Activated T-cell treated with anti-CD3 and anti-CD28 coated beads for 1 hour (primary cell): ENCODE measurements around the gene DES.

ENCODE experiments used
- DNase-seq: peaks from one replicate; pipeline ENCODE4 v3.0.0-alpha.2; 2020; ENCODE audit warnings: low read depth

Gene DES

DNA sequence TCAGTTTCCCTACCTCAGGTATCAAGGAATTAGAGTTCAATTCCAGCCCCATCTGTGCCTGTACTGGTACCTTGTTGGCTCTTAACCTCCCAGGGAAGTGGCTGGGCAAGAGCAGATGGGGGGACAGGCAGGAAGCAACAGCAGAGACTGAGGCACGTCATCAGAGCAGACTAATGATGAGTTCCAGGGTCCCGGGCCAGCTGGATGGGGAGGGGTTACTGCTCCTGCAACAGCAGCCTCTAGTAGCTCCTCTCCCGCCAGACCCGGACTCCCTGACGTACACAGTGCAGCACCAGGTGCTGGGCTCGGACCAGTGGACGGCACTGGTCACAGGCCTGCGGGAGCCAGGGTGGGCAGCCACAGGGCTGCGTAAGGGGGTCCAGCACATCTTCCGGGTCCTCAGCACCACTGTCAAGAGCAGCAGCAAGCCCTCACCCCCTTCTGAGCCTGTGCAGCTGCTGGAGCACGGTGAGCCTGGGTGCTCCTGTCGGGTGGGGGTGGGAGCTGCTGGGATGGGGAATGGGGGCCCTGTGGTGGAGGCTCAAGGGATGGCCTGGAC lies 54.5 kb downstream of the DES start:
- DNase-seq, result no peak

DNA sequence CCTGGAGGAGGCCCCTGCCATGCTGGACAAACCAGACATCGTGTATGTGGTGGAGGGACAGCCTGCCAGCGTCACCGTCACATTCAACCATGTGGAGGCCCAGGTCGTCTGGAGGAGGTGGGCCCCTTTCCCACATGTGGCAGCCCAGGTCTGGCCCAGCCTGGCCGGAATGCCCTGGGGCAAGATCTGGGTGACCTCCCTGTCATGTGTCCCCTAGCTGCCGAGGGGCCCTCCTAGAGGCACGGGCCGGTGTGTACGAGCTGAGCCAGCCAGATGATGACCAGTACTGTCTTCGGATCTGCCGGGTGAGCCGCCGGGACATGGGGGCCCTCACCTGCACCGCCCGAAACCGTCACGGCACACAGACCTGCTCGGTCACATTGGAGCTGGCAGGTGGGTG lies 55.3 kb downstream of the DES start:
- no peak for DNase-seq

DNA sequence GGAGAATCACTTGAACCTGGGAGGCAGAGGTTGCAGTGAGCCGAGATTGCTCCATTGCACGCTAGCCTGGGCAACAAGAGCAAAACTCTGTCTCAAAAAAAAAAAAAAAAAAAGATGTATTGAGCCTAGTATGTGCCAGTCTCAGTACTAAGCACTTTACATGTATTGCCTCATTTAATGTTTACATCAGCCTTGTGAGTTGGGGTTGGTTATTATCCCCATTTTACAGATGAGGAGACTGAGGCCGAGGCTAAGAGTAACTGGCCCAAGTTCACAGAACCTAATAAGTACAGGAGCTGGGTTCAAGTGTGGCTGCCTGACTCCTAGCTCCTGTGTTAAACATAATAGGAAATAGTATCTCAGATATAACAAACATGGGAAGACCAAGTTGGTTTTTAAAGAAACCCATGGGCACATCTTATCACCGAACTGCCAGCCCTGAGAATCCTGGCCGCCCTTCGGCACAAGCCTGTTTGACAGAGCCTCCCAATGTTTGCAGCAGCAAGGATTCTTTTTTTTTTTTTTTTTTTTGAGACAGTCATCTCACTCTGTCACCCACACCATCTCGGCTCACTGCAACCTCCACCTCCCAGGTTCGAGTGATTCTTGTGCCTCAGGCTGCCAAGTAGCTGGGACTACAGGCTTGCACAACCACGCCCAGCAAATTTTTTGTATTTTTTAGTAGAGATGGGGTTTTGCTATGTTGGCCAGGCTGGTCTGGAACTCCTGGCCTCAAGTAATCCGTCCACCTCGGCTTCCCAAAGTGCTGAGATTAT lies 56.3 kb downstream of the DES start:
- DNase-seq, result no peak

DNA sequence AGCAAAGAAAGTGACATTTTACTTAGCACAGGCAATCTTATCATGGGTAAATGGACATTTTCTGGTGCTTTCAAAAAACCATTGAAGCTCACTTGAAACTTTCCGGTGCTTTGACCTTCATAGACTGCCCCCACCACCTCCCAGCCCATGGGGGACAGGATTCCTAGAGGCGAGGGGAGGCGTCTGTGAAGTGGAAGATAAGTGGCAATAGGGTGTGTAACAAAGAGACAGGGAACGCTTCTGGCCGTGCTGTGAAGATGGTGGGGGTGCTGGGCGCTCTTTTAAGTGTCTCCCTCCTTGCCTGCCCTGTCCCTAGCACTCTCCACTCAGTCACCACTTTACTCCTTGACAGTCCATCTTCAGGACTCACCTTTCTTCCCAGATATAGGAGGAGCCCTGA lies 57.1 kb downstream of the DES start:
- DNase-seq, result no peak

DNA sequence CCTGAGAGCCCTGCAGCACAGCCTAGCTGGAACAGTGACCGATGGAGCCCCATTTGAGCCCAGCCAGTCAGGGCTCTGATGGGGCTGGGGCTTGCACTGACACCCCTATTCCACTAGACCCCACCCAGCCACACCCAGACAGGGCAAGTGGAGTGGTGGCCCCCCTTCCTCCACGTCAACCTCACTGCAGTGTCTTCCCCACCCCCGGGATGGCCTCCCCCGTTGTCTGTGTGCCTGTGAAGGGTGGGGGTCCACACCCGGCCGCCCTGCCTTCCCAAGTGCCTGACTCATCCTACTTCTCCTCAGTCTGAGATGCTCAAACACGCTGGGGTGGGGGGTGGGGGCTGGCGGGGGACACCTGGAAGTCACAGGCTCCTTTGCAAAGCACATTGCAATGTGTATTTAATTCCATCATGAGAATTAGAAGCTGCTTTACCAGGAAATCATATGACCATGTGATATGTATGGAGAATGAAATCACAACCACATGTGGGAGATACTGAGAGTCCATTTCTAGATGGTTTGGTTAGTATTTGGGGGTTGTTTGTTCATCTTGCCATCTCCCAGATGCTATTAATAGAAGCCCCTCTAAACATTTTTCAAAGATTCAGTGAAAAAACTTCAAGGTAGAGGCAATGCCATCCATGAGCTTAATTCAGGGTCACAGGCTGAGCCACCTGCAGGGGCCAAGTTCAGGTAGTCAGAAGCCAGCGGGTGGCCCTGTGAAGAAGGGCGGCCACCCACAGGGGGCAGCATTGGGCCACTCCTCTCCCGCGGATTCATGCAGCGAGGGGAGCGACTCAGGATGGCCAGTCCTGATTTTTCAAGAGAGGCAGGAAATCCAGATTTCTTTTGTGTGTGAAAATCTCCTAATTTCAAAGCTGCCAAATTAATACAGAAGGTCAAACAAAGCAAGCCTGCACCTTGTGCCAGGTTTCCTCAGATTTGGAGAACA lies 57.8 kb downstream of the DES start:
- peak; percentile 48 for DNase-seq
